Nephron progenitor cell (in vitro differentiated cells): ENCODE measurements around the gene LYPLAL1.
A peak's percentile ranks its signal among the peaks of the same experiment; 100 is the strongest.
"Not testable (repeated sequence)": the region's sequence is repeated elsewhere in the genome, so short reads cannot be mapped to it uniquely, and the experiment has no call there.

Experiments used
- DNase-seq: peaks from one replicate; pipeline ENCODE4 v3.0.0; 2021
- H3K27ac Mint-ChIP-seq: 2 replicates; pipeline ENCODE4 v1.8.0; 2021; ENCODE audit warnings: mild to moderate bottlenecking, moderate library complexity, mixed read lengths
- H3K27me3 Mint-ChIP-seq: 2 replicates; pipeline ENCODE4 v1.8.0; 2021; ENCODE audit warnings: mild to moderate bottlenecking, low read depth, mixed read lengths; ENCODE audit not compliant: poor library complexity
- H3K36me3 Mint-ChIP-seq: 2 replicates; pipeline ENCODE4 v1.8.0; 2021; ENCODE audit warnings: low read depth, mixed read lengths
- H3K4me1 Mint-ChIP-seq: 2 replicates; pipeline ENCODE4 v1.8.0; 2021; ENCODE audit warnings: mixed read lengths
- H3K4me3 Mint-ChIP-seq: 2 replicates; pipeline ENCODE4 v1.8.0; 2021; ENCODE audit warnings: mild to moderate bottlenecking, moderate library complexity, mixed read lengths
- H3K9me3 Mint-ChIP-seq: 2 replicates; pipeline ENCODE4 v1.8.0; 2021; ENCODE audit warnings: mild to moderate bottlenecking, moderate library complexity, mixed read lengths
- TF ChIP-seq, protein P1 (sequence below): fragments of 200-600 bp; sonication (generic); IDR thresholded peaks from 2 replicates; pipeline ENCODE4 v1.5.0; 2021; ENCODE audit warnings: antibody characterized with exemption

LYPLAL1 gene

DNA sequence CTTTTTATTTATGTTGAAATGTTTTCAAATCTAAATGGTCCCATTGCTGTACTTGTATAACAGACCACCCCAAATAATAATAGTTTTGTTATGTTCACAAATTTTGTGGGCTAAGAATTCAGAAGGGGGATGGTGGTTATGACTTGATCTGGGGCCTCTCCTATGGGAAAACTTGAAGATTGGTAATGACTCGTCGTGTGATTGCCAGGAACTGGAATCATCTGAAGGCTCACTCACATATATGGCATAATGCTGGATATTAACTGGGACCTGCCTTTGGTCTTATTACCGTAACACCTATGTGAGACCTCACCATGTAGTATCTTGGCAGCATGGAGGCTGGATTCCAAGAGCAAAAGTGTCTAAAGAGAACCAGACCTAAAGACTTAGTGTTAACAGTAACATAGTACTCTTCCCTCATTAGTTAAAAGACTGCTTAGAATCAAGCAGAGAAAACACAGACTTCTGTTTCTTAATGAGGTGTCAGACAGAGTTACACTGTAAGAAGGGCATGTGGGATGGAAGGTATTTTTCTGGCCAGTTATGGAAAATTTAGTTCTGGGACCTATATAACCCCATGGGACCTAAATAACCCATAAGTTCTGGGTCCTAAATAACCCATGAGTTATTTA is 11.9 kb downstream of the LYPLAL1 start:
- TF ChIP-seq, protein P1, sequence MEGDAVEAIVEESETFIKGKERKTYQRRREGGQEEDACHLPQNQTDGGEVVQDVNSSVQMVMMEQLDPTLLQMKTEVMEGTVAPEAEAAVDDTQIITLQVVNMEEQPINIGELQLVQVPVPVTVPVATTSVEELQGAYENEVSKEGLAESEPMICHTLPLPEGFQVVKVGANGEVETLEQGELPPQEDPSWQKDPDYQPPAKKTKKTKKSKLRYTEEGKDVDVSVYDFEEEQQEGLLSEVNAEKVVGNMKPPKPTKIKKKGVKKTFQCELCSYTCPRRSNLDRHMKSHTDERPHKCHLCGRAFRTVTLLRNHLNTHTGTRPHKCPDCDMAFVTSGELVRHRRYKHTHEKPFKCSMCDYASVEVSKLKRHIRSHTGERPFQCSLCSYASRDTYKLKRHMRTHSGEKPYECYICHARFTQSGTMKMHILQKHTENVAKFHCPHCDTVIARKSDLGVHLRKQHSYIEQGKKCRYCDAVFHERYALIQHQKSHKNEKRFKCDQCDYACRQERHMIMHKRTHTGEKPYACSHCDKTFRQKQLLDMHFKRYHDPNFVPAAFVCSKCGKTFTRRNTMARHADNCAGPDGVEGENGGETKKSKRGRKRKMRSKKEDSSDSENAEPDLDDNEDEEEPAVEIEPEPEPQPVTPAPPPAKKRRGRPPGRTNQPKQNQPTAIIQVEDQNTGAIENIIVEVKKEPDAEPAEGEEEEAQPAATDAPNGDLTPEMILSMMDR: no peak
- H3K27me3 Mint-ChIP-seq: no peaks in the 10 kb centered on the region
- H3K36me3 Mint-ChIP-seq: peaks cover 54% of the 10 kb centered on the region
- H3K4me3 Mint-ChIP-seq: no peak overlapping the region
- DNase-seq: no peak
- H3K9me3 Mint-ChIP-seq: peaks cover 6% of the 10 kb centered on the region
- peaks cover 15% of the 10 kb centered on the region for H3K4me1 Mint-ChIP-seq
- H3K27ac Mint-ChIP-seq: no peak overlapping the region

DNA sequence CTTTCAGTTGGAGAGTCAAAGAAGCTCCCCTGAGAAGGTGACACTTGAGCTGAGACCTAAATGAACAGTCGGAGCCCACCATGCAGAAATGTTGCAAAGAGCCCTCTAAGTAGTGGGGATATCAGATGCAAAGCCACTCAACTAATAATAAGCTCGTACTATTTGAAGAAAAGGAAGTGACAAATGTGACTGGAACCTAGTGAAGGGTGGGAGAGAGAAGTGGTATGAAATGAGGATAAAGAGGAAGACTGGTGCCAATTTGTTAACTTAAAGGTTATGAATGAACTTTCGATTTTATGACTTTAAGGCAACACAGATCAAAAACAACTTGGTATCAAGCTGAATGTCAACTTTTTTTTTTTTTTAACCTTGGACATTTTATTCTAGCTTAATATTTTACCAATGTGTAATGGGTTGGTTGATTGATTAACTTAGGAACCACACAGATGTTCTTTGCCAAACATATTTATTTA is 14.7 kb downstream of the LYPLAL1 start:
- no peak for DNase-seq
- peaks cover 15% of the 10 kb centered on the region for H3K4me1 Mint-ChIP-seq
- H3K36me3 Mint-ChIP-seq: peaks cover 33% of the 10 kb centered on the region
- peaks cover 6% of the 10 kb centered on the region for H3K9me3 Mint-ChIP-seq
- peak overlapping the region; percentile 70 for H3K27ac Mint-ChIP-seq
- H3K4me3 Mint-ChIP-seq: no peak overlapping the region
- TF ChIP-seq, protein P1: no peak
- no peaks in the 10 kb centered on the region for H3K27me3 Mint-ChIP-seq

DNA sequence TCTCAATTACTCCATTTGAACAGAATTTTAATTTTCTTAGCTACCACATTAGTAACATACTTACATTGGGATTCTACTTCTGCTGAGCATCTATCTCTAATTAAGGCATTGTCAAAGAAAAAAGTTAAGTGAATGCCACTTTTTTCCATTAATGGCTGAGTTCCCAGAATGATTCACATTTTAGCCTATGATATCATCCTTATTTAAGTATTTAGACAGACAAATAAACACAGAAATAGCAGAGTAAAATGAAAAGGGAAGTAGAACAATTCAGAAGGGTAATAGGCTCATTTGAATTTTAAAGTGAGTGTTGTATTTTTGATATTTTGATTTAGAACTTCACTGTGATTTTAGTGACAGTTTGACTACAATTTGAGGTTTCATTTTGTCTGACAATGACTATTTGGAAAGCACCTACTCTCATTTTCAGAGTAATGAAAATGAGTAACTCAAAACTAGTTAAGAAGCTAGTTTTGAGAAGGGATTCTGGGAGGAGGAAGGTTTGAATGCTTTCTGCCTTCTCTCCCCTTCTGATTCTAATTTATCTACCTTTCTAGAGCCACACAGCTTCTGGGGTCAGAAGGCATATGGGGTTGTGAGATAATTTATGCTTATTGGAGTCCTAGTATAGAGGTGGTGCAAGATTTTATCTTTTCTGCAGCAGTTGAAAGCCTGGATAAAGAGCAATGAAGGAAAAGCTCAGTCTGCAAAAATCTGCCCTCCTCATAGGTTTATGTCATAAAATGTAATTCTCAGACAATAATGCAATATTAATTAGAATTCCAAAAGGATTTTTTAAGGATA is 15.5 kb downstream of the LYPLAL1 start:
- Mint-ChIP-seq H3K4me3 (no peak overlapping the region), H3K27me3 (no peaks in the 10 kb centered on the region), H3K27ac (no peak overlapping the region), H3K36me3 (peaks cover 29% of the 10 kb centered on the region), H3K9me3 (peaks cover 5% of the 10 kb centered on the region), H3K4me1 (peaks cover 15% of the 10 kb centered on the region)
- TF ChIP-seq, protein P1: no peak
- DNase-seq: no peak

DNA sequence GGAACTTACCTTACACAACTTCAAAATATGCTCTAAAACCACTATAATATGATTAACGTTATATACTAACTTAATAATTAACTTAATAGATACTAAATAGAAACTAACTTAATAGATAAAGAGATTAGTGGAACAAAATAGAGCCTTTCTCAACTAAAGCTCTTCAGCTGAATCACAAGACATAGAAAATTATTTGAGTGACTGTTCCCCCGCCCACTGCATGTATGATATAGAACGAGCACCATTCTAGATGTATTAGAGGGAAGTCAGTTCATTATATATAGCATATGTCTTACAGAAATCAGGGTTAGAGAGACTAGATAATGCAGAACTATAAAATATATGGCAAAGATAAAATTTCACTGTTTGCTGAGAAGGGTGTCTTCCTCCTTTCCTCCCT is 16.3 kb downstream of the LYPLAL1 start:
- H3K27me3 Mint-ChIP-seq: no peaks in the 10 kb centered on the region
- peaks cover 29% of the 10 kb centered on the region for H3K36me3 Mint-ChIP-seq
- H3K4me1 Mint-ChIP-seq: peaks cover 15% of the 10 kb centered on the region
- H3K4me3 Mint-ChIP-seq: no peak overlapping the region
- TF ChIP-seq, protein P1: no peak
- no peak for DNase-seq
- H3K27ac Mint-ChIP-seq: no peak overlapping the region
- no peaks in the 10 kb centered on the region for H3K9me3 Mint-ChIP-seq

DNA sequence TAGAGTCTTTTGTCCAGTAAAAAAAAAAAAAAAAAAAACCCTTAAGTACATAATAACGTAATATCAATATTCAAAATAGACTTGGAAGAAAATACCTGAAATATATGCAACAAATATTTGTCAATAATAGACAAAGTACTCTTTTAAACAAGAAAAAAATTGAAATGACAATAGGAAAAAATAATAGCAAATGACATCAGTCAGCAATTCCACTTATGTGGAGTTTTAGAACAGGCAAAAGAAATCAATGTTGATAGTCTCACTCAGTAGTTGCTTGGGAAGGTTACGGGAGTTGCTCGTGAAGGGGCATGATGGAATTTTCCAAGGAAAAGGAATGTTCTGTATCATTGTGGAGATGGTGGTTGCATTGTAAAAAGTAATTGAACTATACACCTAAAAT is 16.9 kb downstream of the LYPLAL1 start:
- DNase-seq: no peak
- H3K36me3 Mint-ChIP-seq: peaks cover 31% of the 10 kb centered on the region
- no peak overlapping the region for H3K27ac Mint-ChIP-seq
- peaks cover 15% of the 10 kb centered on the region for H3K4me1 Mint-ChIP-seq
- H3K4me3 Mint-ChIP-seq: no peak overlapping the region
- TF ChIP-seq, protein P1: no peak
- no peaks in the 10 kb centered on the region for H3K27me3 Mint-ChIP-seq
- peaks cover 5% of the 10 kb centered on the region for H3K9me3 Mint-ChIP-seq

DNA sequence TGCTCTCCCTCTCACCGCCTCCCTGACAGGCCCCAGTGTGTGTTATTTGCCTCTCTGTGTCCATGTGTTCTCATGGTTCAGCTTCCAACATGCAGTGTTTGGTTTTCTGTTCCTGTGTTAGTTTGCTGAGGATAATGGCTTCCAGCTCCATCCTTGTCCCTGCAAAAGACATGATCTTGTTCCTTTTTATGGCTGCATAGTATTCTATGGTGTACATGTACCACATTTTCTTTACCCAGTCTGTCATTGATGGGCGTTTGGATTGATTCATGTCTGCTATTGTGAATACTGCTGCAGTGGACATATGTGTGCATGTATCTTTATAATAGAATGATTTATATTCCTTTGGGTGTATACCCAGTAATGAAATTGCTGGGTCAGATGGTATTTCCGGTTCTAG is 22.2 kb downstream of the LYPLAL1 start:
- H3K27me3 Mint-ChIP-seq, H3K4me1 Mint-ChIP-seq: not testable (repeated sequence)

More for the DNA sequence above, 22.2 kb downstream of the LYPLAL1 start:
- peaks cover 67% of the 10 kb centered on the region for H3K36me3 Mint-ChIP-seq
- H3K27ac Mint-ChIP-seq, H3K4me3 Mint-ChIP-seq, DNase-seq: not testable (repeated sequence)
- H3K9me3 Mint-ChIP-seq: peaks cover 24% of the 10 kb centered on the region
